H1 (cell line): Measurements from ENCODE around the gene NLRX1. TPM values are rescaled to one million over a fixed set of nuclear protein-coding genes. Genes with fewer than 3 reads are reported as not detected.

Experiments used
- CREB1 ChIP-seq: IDR thresholded peaks from 2 replicates; pipeline ENCODE4 v1.6.1; 2012; ENCODE audit warnings: inconsistent platforms
- KDM5A ChIP-seq: fragments of 200-600 bp; IDR thresholded peaks from 2 replicates; pipeline ENCODE4 v1.7.1; 2012; ENCODE audit warnings: mild to moderate bottlenecking, low read length, inconsistent platforms, mixed read lengths
- MAFK ChIP-seq: IDR thresholded peaks from 2 replicates; pipeline ENCODE4 v1.6.1; 2012; ENCODE audit warnings: low read depth, mild to moderate bottlenecking, improper control_type of control experiment, low read length
- RXRA ChIP-seq: IDR thresholded peaks from 2 replicates; pipeline ENCODE4 v1.6.1; 2011; ENCODE audit warnings: low read depth, mild to moderate bottlenecking, low read length, moderate library complexity; ENCODE audit not compliant: insufficient read depth
- SIX5 ChIP-seq: IDR thresholded peaks from 2 replicates; pipeline ENCODE4 v1.6.1; 2011; ENCODE audit warnings: mild to moderate bottlenecking, low read depth, low read length
- TCF12 ChIP-seq: IDR thresholded peaks from 2 replicates; pipeline ENCODE4 v1.6.1; 2011; ENCODE audit warnings: low read depth, mild to moderate bottlenecking, low read length
- TEAD4 ChIP-seq: IDR thresholded peaks from 2 replicates; pipeline ENCODE4 v1.6.1; 2012; ENCODE audit warnings: low read depth, low read length, inconsistent platforms, mixed read lengths
- polyA plus RNA-seq, 7 experiments: library from polyadenylated mRNA; depleted of rRNA in 3 of 7; stranded (reverse) in 5 of 7; unstranded in 2 of 7; fragments of >200 nt in 5 of 7; fragments of 200-250 nt in 2 of 7; gene quantifications; 1 replicate in 5 of 7; 2 replicates in 1 of 7; 4 replicates in 1 of 7; pipeline versions ENCODE4 v1.2.1 to v1.2.3, GENCODE V29; 2011 to 2013; ENCODE audit warnings: missing spikeins in 2 of 7, mixed read lengths in 2 of 7
- total RNA-seq: library from RNA; stranded (reverse); fragmentation: NEBNext Ultra II Directional; extraction: Animal tissue kit (Norgen Biotek cat#: 25700); gene quantifications from 2 replicates; pipeline ENCODE4 v1.2.1, GENCODE V29; 2021

NLRX1 gene
- total and polyA plus RNA-seq, 2 of the 8 experiments (the other 6 are each of a cell fraction or from before 2014, with no cell fraction given) = 13.2 to 18.6 TPM

GRCh38 chr11:119130662-119131061 lies 37.9 kb upstream of the NLRX1 start (continued):
- TF ChIP-seq RXRA (no peak), CREB1 (no peak), TEAD4 (no peak), SIX5 (no peak), KDM5A (no peak), MAFK (no peak), TCF12 (no peak)
